HT1080 (cell line): ENCODE data around the gene KIF16B. TPM values are rescaled to one million over a fixed set of nuclear protein-coding genes. Genes with fewer than 3 reads are reported as not detected.
"Not testable (repeated sequence)": the region's sequence is repeated elsewhere in the genome, so short reads cannot be mapped to it uniquely, and the experiment has no call there.

Experiments
- DNase-seq: peaks from one replicate; pipeline ENCODE4 v3.0.0-alpha.2; 2015; ENCODE audit warnings: low read depth
- total RNA-seq: library from RNA; depleted of rRNA; stranded (reverse); fragments of >200 nt; shearing (Covaris generic); gene quantifications from 2 replicates; pipeline ENCODE4 v1.2.3, GENCODE V29; 2014

The KIF16B gene
- total RNA-seq, 1 experiment from 2014 or later = 1.9 TPM

DNA sequence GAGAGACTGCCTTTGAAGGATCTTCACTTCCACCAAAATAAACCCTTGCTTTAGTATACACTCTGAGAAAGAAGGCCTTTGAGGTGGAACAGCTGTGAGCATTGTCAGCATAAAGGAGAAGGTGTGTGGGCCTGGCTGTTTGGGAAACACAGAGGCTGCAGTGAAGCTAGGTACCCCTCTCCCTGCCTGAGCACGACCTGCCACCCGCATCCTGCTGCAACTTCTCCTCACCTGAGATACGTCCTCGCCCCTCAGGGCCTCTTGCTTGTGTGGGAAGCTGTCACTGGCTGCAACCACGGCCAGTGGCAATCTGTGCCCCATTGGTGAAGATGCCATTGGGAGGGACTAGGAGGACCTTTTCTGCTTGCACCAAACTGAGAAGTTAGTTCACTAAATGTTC, 307.9 kb downstream of the KIF16B start:
- DNase-seq = no peak

GRCh38 chr20:16263582-16263981, 309.7 kb downstream of the KIF16B start:
- DNase-seq = no peak

GRCh38 chr20:16262594-16262993, 310.7 kb downstream of the KIF16B start:
- DNase-seq = no peak

GRCh38 chr20:16261733-16262273, 311.4 kb downstream of the KIF16B start:
- no peak for DNase-seq

GRCh38 chr20:16260911-16261310, 312.3 kb downstream of the KIF16B start:
- DNase-seq = peak; percentile 10

DNA sequence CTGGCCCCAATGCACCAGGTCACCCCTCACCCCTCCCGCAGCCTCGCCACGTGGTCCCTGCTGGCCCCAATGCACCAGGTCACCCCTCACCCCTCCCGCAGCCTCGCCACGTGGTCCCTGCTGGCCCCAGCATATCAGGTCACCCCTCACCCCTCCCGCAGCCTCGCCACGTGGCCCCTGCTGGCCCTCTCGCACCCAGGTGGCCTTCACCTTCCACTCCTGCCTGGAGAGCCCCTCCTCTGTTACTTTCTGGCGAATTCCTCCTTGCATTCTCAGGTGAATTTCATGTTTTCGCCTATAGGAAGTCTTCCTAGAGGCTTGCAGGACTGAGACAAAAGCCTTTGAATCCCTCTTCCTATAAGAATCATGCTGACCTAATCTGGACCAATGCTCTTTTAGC, 313.1 kb downstream of the KIF16B start:
- not testable (repeated sequence) for DNase-seq

GRCh38 chr20:16258766-16259165, 314.5 kb downstream of the KIF16B start:
- DNase-seq = no peak

DNA sequence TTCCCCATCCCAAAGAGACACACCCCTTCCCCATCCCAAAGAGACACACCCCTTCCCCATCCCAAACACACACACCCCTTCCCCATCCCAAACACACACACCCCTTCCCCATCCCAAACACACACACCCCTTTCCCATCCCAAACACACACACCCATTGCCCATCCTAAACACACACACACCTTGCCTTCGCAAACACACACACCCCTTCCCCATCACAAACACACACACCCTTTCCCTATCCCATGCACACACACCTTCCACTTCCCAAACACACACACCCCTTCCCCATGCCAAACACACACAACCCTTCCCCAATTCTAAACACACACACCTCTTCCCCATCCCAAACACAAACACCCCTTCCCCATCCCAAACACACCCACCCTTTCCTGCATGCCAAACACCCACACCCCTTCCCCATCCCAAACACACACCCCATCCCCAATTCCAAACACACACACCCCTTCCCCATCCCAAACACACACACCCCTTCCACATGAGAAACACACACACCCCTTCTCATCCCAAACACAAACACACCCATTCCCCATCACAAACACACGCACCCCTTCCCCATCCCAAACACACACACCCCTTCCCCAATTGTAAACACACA, 315.3 kb downstream of the KIF16B start:
- no peak for DNase-seq

- no peak for DNase-seq
These were observed 316.2 kb downstream of the KIF16B start for GRCh38 chr20:16257021-16257420.

DNA sequence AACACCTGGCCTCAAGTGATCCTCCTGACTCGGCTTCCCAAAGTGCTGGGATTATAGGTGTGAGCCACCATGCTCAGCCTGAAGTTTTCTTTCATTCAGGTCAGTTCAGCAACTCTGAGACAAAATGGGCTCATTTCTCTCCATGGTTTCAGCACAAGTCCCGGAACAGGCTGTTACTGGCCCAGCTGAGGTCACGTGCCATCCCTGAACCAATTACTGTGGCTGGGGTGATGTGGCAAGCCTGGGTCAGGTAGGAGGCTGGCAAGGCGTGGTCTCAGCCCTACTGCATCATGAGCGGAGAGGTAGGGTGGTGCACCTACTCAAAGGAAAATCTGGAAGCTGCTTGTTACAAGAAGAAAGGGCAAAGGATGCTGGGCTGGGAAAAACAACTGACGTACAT, 326.4 kb downstream of the KIF16B start:
- DNase-seq = no peak

GRCh38 chr20:16246291-16246690, 327.0 kb downstream of the KIF16B start:
- no peak for DNase-seq

DNA sequence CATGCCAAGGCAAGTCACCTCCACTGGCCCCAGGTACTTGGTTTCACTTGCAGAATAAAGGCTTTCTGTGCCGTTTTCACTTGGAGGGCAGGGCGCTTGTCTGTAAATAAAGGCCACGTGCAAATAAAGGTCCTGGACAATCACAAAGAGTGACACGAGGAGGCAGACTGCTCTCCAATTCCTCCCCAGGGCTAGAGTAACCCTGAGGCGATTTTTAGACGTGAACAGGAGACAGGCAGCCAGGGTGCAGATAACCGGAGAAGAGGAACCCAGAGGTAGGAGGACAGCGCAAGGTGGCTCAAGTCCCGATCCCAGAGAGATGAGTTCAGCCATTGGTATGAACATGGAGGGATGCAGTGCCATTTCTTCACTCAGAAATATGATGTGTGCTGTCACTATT, 327.4 kb downstream of the KIF16B start:
- no peak for DNase-seq

DNA sequence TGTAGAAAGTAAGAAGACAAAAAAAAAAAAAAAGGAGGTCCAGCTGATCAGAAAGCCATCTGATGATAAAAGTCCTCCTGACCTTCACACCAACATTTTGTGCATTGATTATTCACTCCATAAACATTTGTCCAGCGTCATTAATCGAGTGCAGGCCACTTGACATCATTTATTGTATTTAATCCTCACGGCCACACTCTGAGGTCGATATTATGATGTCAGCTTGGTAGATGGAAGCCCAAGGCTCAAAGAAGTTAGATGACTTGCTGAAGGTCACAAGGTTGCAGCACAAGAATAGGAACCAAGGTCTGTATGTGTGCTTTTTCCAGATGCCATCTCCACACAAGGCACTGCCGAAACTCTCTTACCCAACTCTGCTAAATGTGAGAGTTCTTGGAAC, 328.4 kb downstream of the KIF16B start:
- no peak for DNase-seq

GRCh38 chr20:16243470-16243869, 329.8 kb downstream of the KIF16B start:
- DNase-seq = no peak

DNA sequence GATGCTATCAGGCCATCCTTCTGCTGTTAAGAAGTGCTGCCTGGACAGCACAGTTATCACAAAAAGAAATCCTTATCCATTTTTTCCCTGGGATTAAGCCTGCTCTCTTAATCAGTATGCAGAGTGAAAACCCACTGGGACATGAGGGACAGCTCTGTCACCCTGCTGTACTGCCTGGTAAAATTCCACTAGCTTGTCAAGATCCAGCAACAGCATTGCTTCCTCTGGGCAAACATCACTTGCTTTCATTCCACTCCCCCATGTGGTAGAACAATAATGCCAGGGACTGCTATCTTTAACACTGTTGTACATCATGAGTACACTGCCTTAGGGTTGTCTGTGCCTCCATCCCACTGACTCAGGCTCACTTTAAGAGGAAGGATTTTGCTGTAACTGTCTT, 331.3 kb downstream of the KIF16B start:
- DNase-seq = no peak

DNA sequence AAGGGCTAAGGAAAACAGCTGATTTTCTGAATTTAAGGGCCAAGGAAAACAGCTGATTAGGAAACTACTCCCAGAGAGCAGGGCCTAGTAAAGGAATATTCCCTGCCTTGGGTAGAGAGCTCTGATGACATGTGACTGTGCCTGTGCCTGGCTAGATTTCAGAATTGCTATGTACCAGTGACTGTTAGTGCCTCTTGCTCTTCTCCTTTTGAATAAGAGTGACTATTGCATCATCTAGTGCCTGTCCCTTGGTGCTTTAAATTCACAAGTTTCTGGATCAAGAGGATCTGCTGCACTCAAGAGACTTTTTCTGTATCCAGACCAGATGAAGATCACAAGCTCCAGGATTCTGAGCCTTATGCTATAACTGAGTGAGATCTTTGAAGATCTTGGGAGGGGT, 332.9 kb downstream of the KIF16B start:
- no peak for DNase-seq

- DNase-seq = no peak
These were observed 336.5 kb downstream of the KIF16B start for GRCh38 chr20:16236589-16237241.

- no peak for DNase-seq
These were observed 342.8 kb downstream of the KIF16B start for GRCh38 chr20:16230402-16230801.

DNA sequence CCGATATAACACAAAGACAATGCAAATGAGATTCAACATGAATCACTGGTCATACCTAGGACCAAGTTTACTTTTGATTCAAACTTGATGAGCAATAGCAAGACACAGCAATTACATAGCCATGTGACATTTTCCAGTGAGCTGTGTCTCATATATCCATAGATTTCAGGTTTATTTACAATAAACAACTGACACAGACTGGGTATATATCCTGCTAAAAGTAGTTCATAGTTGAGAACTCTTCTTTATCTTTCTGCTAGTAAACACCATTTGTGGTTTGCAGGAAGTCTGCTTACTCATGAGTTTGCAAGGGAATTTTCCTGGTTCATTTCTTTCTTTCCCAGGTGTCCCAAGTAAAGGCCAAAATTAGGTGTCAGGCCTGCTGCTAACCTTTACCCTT, 343.4 kb downstream of the KIF16B start:
- no peak for DNase-seq

- DNase-seq = no peak
These were observed 344.5 kb downstream of the KIF16B start for GRCh38 chr20:16228722-16229121.

DNA sequence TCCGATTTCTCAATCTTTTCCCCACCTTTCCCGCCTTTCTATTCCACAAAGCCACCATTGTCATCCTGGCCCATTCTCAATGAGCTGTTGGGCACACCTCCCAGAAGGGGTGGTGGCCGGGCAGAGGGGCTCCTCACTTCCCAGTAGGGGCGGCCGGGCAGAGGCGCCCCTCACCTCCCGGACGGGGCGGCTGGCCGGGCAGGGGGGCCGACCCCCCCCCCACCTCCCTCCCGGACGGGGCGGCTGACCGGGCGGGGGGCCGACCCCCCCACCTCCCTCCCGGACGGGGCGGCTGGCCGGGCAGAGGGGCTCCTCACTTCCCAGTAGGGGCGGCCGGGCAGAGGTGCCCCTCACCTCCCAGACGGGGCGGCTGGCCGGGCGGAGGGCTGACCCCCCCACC, 346.3 kb downstream of the KIF16B start:
- DNase-seq = not testable (repeated sequence)

DNA sequence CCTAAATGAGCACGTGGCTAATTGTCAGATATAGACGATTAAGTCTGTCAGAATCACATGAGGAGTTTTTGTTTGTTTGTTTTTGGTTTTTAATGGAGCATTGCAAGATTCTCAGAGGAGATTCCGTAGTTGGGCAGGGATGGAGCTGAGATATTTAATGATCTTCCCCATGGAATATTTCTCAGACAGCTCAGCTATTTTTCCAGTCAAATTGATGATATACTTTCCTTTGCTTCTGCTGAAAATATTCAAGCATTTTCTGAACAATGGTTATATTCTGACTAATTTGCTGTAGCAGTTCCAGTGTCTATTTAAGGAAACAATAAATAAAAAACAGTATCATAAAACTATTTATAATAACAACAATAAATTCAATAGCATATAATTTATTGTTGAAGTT, 348.4 kb downstream of the KIF16B start:
- DNase-seq = no peak

GRCh38 chr20:16222859-16223411, 350.3 kb downstream of the KIF16B start:
- peak; percentile 46 for DNase-seq
